NCI-H1417 treated with DMSO at 0.1 percent for 48 hours (cell line): Measurements from ENCODE around the gene ZKSCAN1.

Experiments used
- DNase-seq: peaks from one replicate; lab custom pipeline; 2025; lab: John Stamatoyannopoulos, UW

Gene ZKSCAN1

GRCh38 chr7:100038326-100038725, 22.9 kb downstream of the ZKSCAN1 start:
- no peak for DNase-seq

GRCh38 chr7:100040575-100040974, 25.2 kb downstream of the ZKSCAN1 start:
- DNase-seq: no peak

GRCh38 chr7:100044718-100045117, 29.3 kb downstream of the ZKSCAN1 start:
- no peak for DNase-seq

- no peak for DNase-seq
Observed at GRCh38 chr7:100048680-100049079, 33.3 kb downstream of the ZKSCAN1 start.

GRCh38 chr7:100049441-100050291, 34.3 kb downstream of the ZKSCAN1 start, which contains the start of gene ZSCAN21:
TSS of gene ZSCAN21 (plus strand) at chr7:100049774. CDS start at chr7:100057007, 7,233 bp downstream.
- DNase-seq: peak; percentile 29

GRCh38 chr7:100051611-100052010, 36.2 kb downstream of the ZKSCAN1 start:
- DNase-seq: no peak

- peak; percentile 68 for DNase-seq
Observed at GRCh38 chr7:100053215-100053614, 37.8 kb downstream of the ZKSCAN1 start.

GRCh38 chr7:100057006-100057405, 41.6 kb downstream of the ZKSCAN1 start:
- DNase-seq: no peak

- no peak for DNase-seq
Observed at GRCh38 chr7:100059251-100059739, 43.9 kb downstream of the ZKSCAN1 start.

GRCh38 chr7:100061518-100062193, 46.3 kb downstream of the ZKSCAN1 start:
- no peak for DNase-seq

GRCh38 chr7:100063376-100063775, 48.0 kb downstream of the ZKSCAN1 start:
- no peak for DNase-seq

- no peak for DNase-seq
Observed at GRCh38 chr7:100064162-100064561, 48.8 kb downstream of the ZKSCAN1 start.

GRCh38 chr7:100065452-100066186, 50.2 kb downstream of the ZKSCAN1 start:
- no peak for DNase-seq

GRCh38 chr7:100066953-100067352, 51.6 kb downstream of the ZKSCAN1 start:
- DNase-seq: no peak

- DNase-seq: no peak
Observed at GRCh38 chr7:100069991-100070390, 54.6 kb downstream of the ZKSCAN1 start.

- DNase-seq: no peak
Observed at GRCh38 chr7:100071018-100071723, 55.8 kb downstream of the ZKSCAN1 start.

- no peak for DNase-seq
Observed at GRCh38 chr7:100072462-100072861, 57.1 kb downstream of the ZKSCAN1 start.

GRCh38 chr7:100074841-100075240, 59.4 kb downstream of the ZKSCAN1 start:
- DNase-seq: no peak

- no peak for DNase-seq
Observed at GRCh38 chr7:100075418-100075817, 60.0 kb downstream of the ZKSCAN1 start.

- no peak for DNase-seq
Observed at GRCh38 chr7:100077205-100077604, 61.8 kb downstream of the ZKSCAN1 start.

- DNase-seq: no peak
Observed at GRCh38 chr7:100079024-100079560, 63.7 kb downstream of the ZKSCAN1 start.
